Neutrophil (primary cell): ENCODE results near the gene RPS14.

Experiments
- H3K27ac ChIP-seq: fragments of 200-600 bp; sonication (generic); 2 replicates; pipeline ENCODE4 v1.5.1; 2016; ENCODE audit warnings: mild to moderate bottlenecking, moderate library complexity
- H3K27me3 ChIP-seq: fragments of 200-600 bp; sonication (generic); 2 replicates; pipeline ENCODE4 v1.6.0; 2016; ENCODE audit warnings: mild to moderate bottlenecking
- H3K36me3 ChIP-seq: fragments of 200-600 bp; sonication (generic); 2 replicates; pipeline ENCODE4 v1.5.1; 2017
- H3K4me1 ChIP-seq, 2 experiments: fragments of 200-600 bp in 1 of 2; sonication (generic) in 1 of 2; 1 replicate in 1 of 2; 2 replicates in 1 of 2; pipeline versions ENCODE4 v1.5.1 to v1.6.1; 2013 to 2016; ENCODE audit warnings: low read depth in 1 of 2, low read length in 1 of 2, mild to moderate bottlenecking in 1 of 2, moderate library complexity in 1 of 2; ENCODE audit not compliant: control insufficient read depth in 1 of 2, insufficient read depth in 1 of 2
- H3K4me3 ChIP-seq, 2 experiments: fragments of 200-600 bp in 1 of 2; sonication (generic) in 1 of 2; 1 replicate in 1 of 2; 2 replicates in 1 of 2; pipeline ENCODE4 v1.5.1; 2013 to 2016; ENCODE audit warnings: low read depth in 1 of 2, low read length in 1 of 2, mild to moderate bottlenecking in 1 of 2, moderate library complexity in 1 of 2
- H3K9me3 ChIP-seq: fragments of 200-600 bp; sonication (generic); 2 replicates; pipeline ENCODE4 v1.5.1; 2016
- CTCF ChIP-seq: fragments of 200-600 bp; sonication (generic); IDR thresholded peaks from 2 replicates; pipeline ENCODE4 v1.5.1; 2016; ENCODE audit warnings: antibody characterized with exemption

Gene RPS14

GRCh38 chr5:150442699-150443080, 6.8 kb downstream of the RPS14 start:
- no peak overlapping the region for H3K4me3 ChIP-seq
- H3K27me3 ChIP-seq, result no peaks in the 10 kb centered on the region
- no peak overlapping the region for H3K27ac ChIP-seq
- TF ChIP-seq CTCF, result no peak
- peaks cover 55% of the 10 kb centered on the region for H3K36me3 ChIP-seq
- H3K4me1 ChIP-seq, result peaks cover 10 to 11% of the 10 kb centered on the region in 2 experiments
- H3K9me3 ChIP-seq, result no peaks in the 10 kb centered on the region

DNA sequence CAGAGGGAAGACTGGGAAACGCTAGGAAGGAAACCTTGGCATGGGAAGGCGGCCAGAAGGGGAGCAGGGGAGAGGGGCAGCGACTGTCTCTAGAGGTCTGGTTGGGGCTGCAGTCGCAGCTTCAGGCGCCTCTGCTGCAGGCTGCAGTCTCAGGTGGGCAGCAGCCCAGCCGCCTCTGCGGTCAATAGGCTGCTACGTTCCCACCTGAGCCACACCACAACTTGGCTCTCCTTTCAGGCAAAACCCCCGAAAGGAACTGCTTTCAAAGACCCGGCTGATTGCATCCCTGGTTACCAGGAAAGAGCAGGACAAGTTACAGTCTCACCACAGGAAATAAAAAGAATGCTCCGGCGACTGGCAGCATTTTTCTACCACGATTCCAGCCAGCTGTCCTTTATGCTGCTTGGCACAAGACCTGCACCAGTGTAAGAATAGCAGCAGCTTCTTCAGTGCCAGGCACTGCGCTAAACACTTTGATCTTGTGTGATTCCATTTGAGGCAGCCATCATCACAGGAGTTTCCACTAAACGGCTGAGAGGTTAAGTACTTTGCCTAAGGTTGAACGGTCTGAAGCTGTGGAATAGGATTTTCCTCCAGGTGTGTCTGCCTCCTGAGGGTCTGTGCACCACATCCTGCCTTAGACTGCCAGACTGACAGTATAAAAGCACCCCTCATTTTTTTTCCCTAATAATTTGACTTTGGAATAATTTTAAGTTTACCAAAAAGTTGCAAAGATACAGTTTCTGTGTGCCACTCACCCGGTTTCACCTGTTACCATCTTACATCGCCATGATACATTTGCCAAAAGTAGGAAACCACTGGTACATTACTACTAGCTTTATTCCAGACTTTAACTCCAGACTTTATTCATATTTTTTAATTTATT, 7.5 kb downstream of the RPS14 start:
- TF ChIP-seq CTCF, result no peak

GRCh38 chr5:150440948-150441812, 8.4 kb downstream of the RPS14 start:
- no peak for TF ChIP-seq CTCF
- Histone ChIP-seq H3K27ac (no peak overlapping the region), H3K4me3 (no peak overlapping the region), H3K27me3 (no peaks in the 10 kb centered on the region), H3K36me3 (peaks cover 42% of the 10 kb centered on the region), H3K4me1 (peaks cover 4 to 6% of the 10 kb centered on the region in 2 experiments), H3K9me3 (no peaks in the 10 kb centered on the region)

More for the DNA sequence above, 7.5 kb downstream of the RPS14 start:
- H3K27me3 ChIP-seq, result no peaks in the 10 kb centered on the region
- H3K27ac ChIP-seq, result no peak overlapping the region
- H3K9me3 ChIP-seq, result no peaks in the 10 kb centered on the region
- H3K4me3 ChIP-seq, result no peak overlapping the region
- H3K4me1 ChIP-seq, result peaks cover 4 to 5% of the 10 kb centered on the region in 2 experiments
- peaks cover 51% of the 10 kb centered on the region for H3K36me3 ChIP-seq

- Histone ChIP-seq H3K4me1 (peaks cover 6 to 7% of the 10 kb centered on the region in 2 experiments), H3K4me3 (no peak overlapping the region), H3K36me3 (peaks cover 21% of the 10 kb centered on the region), H3K27ac (no peak overlapping the region), H3K27me3 (no peaks in the 10 kb centered on the region), H3K9me3 (no peaks in the 10 kb centered on the region)
- peak; percentile 38 for TF ChIP-seq CTCF
Observed at GRCh38 chr5:150438873-150439546, 10.5 kb downstream of the RPS14 start.

GRCh38 chr5:150436141-150436680, 13.3 kb downstream of the RPS14 start:
- Histone ChIP-seq H3K4me3 (no peak overlapping the region), H3K4me1 (peaks cover 6 to 7% of the 10 kb centered on the region in 2 experiments), H3K27me3 (no peaks in the 10 kb centered on the region), H3K9me3 (no peaks in the 10 kb centered on the region), H3K27ac (no peak overlapping the region), H3K36me3 (no peaks in the 10 kb centered on the region)
- TF ChIP-seq CTCF, result peak; percentile 86
